Pancreas (tissue), 10 donors: ENCODE results near the gene PCNX1. TPM values are rescaled to one million over a fixed set of nuclear protein-coding genes. Genes with fewer than 3 reads are reported as not detected.

Experiments used
- ATAC-seq, 4 donors: fragments of 200-7000 bp; cut with Tn5 transposase; one replicate each; pipeline versions ENCODE4 v1.8.0 to v1.9.1; 2020; ENCODE audit warnings: mild to moderate bottlenecking in 4 of 4, moderate library complexity in 4 of 4
- DNase-seq, 6 donors: peaks; one replicate each; pipeline ENCODE4 v3.0.0-alpha.2; 2020
- FAIRE-seq: peaks from 2 replicates; lab custom pipeline; 2012; peaks lifted over from hg19 to GRCh38; lab: Jason Lieb, UNC
- H3K27ac ChIP-seq, 4 donors: fragments of 200-600 bp; sonication (generic); 1 replicate in 3 of 4; 2 replicates in 1 of 4; pipeline versions ENCODE4 v1.5.0 to v1.8.0; 2020
- H3K27me3 ChIP-seq, 4 donors: fragments of 200-600 bp; one replicate each; pipeline ENCODE4 v1.8.0; 2021
- H3K36me3 ChIP-seq, 3 donors: fragments of 200-600 bp; sonication (generic) in 1 of 3; one replicate each; pipeline versions ENCODE4 v1.5.0 to v1.8.0; 2020 to 2021
- H3K4me1 ChIP-seq, 3 donors: fragments of 200-600 bp; one replicate each; pipeline ENCODE4 v1.8.0; 2021
- H3K4me3 ChIP-seq, 4 donors: fragments of 200-600 bp; sonication (generic) in 2 of 4; one replicate each; pipeline versions ENCODE4 v1.5.0 to v1.8.0; 2020 to 2021
- H3K9me3 ChIP-seq, 4 donors: fragments of 200-600 bp; one replicate each; pipeline ENCODE4 v1.8.0; 2021
- WGBS, 2 donors: extraction: QIAGEN DNeasy Blood & Tissue Kit; methylation state at CpG; one replicate each; pipeline ENCODE4 v1.1.7; 2013; 5-methylcytosine and 5-hydroxymethylcytosine counted together
- intact Hi-C, 3 donors: fragments of 100-400 bp; cut with DNase I; formaldehyde crosslinking; loops; one replicate each; pipeline versions ENCODE4 v1.11.1 to v1.14.2; 2022
- polyA plus RNA-seq, 2 donors: library from polyadenylated mRNA; stranded (reverse); fragments of 200-250 nt; gene quantifications; one replicate each; pipeline ENCODE4 v1.2.3, GENCODE V29; 2013
- total RNA-seq, 6 donors: library from RNA; stranded (reverse); fragmentation: NEBNext Ultra II Directional in 4 of 6; extraction: Animal tissue kit (Norgen Biotek cat#: 25700) in 4 of 6; gene quantifications; one replicate each; pipeline versions ENCODE4 v1.2.1 to v1.2.4, GENCODE V29; 2021 to 2023
- TF ChIP-seq, protein P1 (sequence below), 4 donors: fragments of 200-600 bp; sonication (generic) in 3 of 4; IDR thresholded peaks; one replicate each; pipeline versions ENCODE4 v1.5.0 to v1.8.0; 2021; ENCODE audit warnings: antibody characterized with exemption in 4 of 4
- donor health status: healthy with polysubstance abuse.
- donor health status: DM: no; HTN: no; CAD: no; lungs with moderate emphysema.
- donor health status: DM: no; HTN: no; CAD: no.
- donor health status: control.
- donor health status: control.
- donor health status: Bipolar disorder and iron deficiency.
- donor health status: DM: yes; HTN: yes; CAD: no.
- donor health status: DM: no; HTN: no; CAD: no.
- donor health status: DM: no; HTN: no; CAD: no.
- donor health status: DM: yes; HTN: yes; CAD: no.

Gene PCNX1
- total and polyA plus RNA-seq, 8 donors, result 5.0 to 28.7 (median 14.7) TPM

DNA sequence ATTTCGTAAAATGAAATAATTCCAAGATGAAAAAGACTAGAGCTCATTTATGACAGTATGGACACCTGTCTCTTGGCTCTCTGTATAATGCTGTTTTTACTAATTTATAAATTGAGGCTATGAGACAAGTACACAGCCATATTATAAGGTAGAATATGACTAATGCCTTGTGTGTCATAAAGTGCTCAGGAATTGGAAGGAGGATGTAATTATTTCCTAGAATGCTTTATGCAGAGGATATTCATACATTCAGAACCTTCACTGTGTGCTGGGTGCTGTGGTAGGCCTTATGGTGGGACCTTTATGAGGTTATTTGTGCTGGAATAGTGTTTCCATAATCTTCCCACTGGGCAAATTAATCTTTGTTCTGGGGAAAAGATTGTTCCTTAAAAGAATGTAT is 13.3 kb downstream of the PCNX1 start:
- 74 to 75% methylated on average over 1 of the region's 1 CpG for WGBS, 2 donors
- DNase-seq, result no peak

DNA sequence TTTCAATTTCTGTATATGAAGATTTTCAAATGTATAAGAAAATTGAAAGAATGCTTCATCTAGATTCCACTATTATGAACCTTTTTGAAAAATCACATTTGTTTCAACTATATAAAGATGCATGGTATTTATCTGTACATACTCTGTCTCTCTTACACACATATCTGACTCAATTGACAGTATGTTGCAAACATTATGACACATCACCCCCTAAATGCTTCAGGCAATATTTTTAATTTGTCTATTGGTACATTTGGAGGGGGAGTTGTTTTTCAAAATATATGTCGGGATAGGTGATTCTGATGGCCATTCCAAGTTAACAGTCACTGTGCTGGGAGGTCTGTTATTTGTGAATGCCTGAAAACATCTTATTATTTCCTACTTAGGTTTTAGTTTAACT is 14.4 kb downstream of the PCNX1 start:
- H3K27ac ChIP-seq, result no peak overlapping the region
- H3K9me3 ChIP-seq, result no peaks in the 10 kb centered on the region
- WGBS, 2 donors, result 91 to 100% methylated on average over 1 of the region's 1 CpG
- H3K4me3 ChIP-seq, result no peak overlapping the region
- peaks cover 0 to 9% (median 3%) of the 10 kb centered on the region in 3 donors for H3K4me1 ChIP-seq
- DNase-seq (no peak), FAIRE-seq (no peak), ATAC-seq (no peak)
- TF ChIP-seq, protein P1, sequence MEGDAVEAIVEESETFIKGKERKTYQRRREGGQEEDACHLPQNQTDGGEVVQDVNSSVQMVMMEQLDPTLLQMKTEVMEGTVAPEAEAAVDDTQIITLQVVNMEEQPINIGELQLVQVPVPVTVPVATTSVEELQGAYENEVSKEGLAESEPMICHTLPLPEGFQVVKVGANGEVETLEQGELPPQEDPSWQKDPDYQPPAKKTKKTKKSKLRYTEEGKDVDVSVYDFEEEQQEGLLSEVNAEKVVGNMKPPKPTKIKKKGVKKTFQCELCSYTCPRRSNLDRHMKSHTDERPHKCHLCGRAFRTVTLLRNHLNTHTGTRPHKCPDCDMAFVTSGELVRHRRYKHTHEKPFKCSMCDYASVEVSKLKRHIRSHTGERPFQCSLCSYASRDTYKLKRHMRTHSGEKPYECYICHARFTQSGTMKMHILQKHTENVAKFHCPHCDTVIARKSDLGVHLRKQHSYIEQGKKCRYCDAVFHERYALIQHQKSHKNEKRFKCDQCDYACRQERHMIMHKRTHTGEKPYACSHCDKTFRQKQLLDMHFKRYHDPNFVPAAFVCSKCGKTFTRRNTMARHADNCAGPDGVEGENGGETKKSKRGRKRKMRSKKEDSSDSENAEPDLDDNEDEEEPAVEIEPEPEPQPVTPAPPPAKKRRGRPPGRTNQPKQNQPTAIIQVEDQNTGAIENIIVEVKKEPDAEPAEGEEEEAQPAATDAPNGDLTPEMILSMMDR (IDR thresholded peaks at IDR 0.05), result no peak
- H3K27me3 ChIP-seq, result no peaks in the 10 kb centered on the region
- intact Hi-C loops, result no loop called here
- H3K36me3 ChIP-seq, result no peaks in the 10 kb centered on the region

More for the DNA sequence above, 13.3 kb downstream of the PCNX1 start:
- Histone ChIP-seq H3K27ac (no peak overlapping the region), H3K36me3 (no peaks in the 10 kb centered on the region), H3K27me3 (no peaks in the 10 kb centered on the region), H3K9me3 (no peaks in the 10 kb centered on the region), H3K4me1 (peaks cover 3 to 10% (median 5%) of the 10 kb centered on the region in 3 donors), H3K4me3 (no peak overlapping the region)
- intact Hi-C loops, result no loop called here
- FAIRE-seq (no peak), ATAC-seq (no peak)
- TF ChIP-seq, protein P1 (IDR thresholded peaks at IDR 0.05), result no peak

DNA sequence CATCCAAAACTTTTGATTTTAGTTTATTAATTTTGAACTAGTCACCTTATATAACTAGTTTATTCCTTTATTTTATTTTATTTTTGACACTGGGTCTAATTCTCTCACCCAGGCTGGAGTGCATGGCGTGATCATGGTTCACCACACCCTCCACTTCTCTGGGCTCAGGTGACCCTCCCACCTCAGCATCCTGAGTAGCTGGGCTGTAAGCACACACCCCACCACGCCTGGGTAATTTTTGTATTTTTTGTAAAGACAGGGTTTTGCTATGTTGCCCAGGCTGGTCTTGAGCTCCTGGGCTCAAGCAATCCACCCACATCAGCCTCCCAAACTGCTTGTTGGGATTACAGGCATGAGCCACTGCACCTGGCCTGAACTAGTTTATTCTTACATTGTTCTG is 17.3 kb downstream of the PCNX1 start:
- Histone ChIP-seq H3K9me3 (no peaks in the 10 kb centered on the region), H3K4me3 (no peak overlapping the region), H3K27ac (no peak overlapping the region), H3K4me1 (peaks cover 0 to 14% (median 6%) of the 10 kb centered on the region in 3 donors), H3K36me3 (no peaks in the 10 kb centered on the region), H3K27me3 (no peaks in the 10 kb centered on the region)
- TF ChIP-seq, protein P1 (IDR thresholded peaks at IDR 0.05), result no peak
- 88 to 98% methylated on average over 2 of the region's 2 CpGs for WGBS, 2 donors
- intact Hi-C loops, result no loop called here
- DNase-seq, result no peak
- ATAC-seq, result no peak
- no peak for FAIRE-seq

GRCh38 chr14:70926235-70926830 is 19.1 kb downstream of the PCNX1 start:
- no peaks in the 10 kb centered on the region for H3K27me3 ChIP-seq
- TF ChIP-seq, protein P1 (IDR thresholded peaks at IDR 0.05), result no peak
- DNase-seq (no peak), FAIRE-seq (no peak), ATAC-seq (no peak)
- no peaks in the 10 kb centered on the region for H3K9me3 ChIP-seq
- H3K4me3 ChIP-seq, result no peak overlapping the region
- peaks cover 0 to 10% (median 0%) of the 10 kb centered on the region in 3 donors for H3K4me1 ChIP-seq
- intact Hi-C loops, result no loop called here
- H3K27ac ChIP-seq, result no peak overlapping the region
- WGBS, 2 donors, result 83 to 84% methylated on average over 5 of the region's 5 CpGs
- no peaks in the 10 kb centered on the region for H3K36me3 ChIP-seq

- no peak for FAIRE-seq
- Histone ChIP-seq H3K27ac (no peak overlapping the region), H3K36me3 (no peaks in the 10 kb centered on the region), H3K27me3 (no peaks in the 10 kb centered on the region), H3K4me1 (peaks cover 0 to 16% (median 16%) of the 10 kb centered on the region in 3 donors), H3K4me3 (no peak overlapping the region), H3K9me3 (no peaks in the 10 kb centered on the region)
- no peak for ATAC-seq
- DNase-seq, result no peak
- TF ChIP-seq, protein P1 (IDR thresholded peaks at IDR 0.05), result no peak
- intact Hi-C loops, result no loop called here
Measured at GRCh38 chr14:70931008-70931407, 23.7 kb downstream of the PCNX1 start.
